ENCODE results near the gene POLA2.
A peak's percentile ranks its signal among the peaks of the same experiment; 100 is the strongest.
"Not testable (repeated sequence)": the region's sequence is repeated elsewhere in the genome, so short reads cannot be mapped to it uniquely, and the experiment has no call there.

POLA2 gene

DNA sequence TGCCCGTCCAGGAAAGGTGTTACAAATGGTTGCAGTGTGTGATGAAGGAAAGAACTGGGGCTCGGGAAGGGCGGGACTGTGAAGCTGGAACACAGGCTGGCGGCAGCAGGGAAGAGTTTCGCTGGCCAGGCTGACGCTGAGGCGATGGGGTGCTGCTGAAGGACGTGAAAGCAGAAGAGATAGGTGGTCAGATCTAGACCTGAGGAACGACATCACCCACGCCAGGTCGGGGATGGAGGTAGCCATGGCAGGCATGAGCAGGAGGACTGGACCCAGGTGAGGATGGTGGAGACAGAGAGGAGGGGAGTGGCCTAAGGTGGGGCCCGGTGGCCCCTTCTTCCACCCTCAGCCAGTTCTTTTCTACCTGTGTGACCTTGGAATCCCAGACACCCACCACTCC is 62.1 kb downstream of the POLA2 start:
- no peak for DNase-seq
- H3K36me3 Mint-ChIP-seq (ENCODE audit: low read depth) = no peaks in the 10 kb centered on the region
- no peak overlapping the region for H3K4me3 Mint-ChIP-seq
- peak overlapping the region; percentile 76 for H3K27ac Mint-ChIP-seq
- no peaks in the 10 kb centered on the region for H3K27me3 Mint-ChIP-seq (ENCODE audit: low read depth, poor library complexity)
- no peaks in the 10 kb centered on the region for H3K9me3 Mint-ChIP-seq
- TF ChIP-seq, protein P1, sequence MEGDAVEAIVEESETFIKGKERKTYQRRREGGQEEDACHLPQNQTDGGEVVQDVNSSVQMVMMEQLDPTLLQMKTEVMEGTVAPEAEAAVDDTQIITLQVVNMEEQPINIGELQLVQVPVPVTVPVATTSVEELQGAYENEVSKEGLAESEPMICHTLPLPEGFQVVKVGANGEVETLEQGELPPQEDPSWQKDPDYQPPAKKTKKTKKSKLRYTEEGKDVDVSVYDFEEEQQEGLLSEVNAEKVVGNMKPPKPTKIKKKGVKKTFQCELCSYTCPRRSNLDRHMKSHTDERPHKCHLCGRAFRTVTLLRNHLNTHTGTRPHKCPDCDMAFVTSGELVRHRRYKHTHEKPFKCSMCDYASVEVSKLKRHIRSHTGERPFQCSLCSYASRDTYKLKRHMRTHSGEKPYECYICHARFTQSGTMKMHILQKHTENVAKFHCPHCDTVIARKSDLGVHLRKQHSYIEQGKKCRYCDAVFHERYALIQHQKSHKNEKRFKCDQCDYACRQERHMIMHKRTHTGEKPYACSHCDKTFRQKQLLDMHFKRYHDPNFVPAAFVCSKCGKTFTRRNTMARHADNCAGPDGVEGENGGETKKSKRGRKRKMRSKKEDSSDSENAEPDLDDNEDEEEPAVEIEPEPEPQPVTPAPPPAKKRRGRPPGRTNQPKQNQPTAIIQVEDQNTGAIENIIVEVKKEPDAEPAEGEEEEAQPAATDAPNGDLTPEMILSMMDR (IDR thresholded peaks at IDR 0.05) = no peak
- no peaks in the 10 kb centered on the region for H3K4me1 Mint-ChIP-seq

DNA sequence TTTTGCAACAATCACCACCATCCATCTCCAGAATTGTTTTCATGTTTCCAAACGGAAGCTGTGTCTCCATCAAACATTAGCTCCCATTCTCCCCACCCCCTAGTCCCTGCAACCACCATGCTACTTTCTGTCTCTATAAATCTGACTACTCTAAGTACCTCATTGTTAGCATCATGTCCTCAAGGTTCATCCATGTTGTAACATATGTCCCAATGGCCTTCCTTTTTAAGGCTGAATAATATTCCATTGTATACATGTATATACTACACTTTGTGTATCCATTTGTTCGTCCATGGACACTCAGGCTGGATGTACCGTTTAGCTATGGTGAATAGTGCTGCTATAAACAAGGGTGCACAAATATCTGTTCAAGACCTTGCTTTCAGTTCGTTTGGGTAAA is 63.7 kb downstream of the POLA2 start:
- peaks cover 6% of the 10 kb centered on the region for H3K4me1 Mint-ChIP-seq
- DNase-seq = no peak
- TF ChIP-seq, protein P1 (IDR thresholded peaks at IDR 0.05) = no peak
- H3K27me3 Mint-ChIP-seq (ENCODE audit: low read depth, poor library complexity) = peaks cover 6% of the 10 kb centered on the region
- no peak overlapping the region for H3K4me3 Mint-ChIP-seq
- no peak overlapping the region for H3K27ac Mint-ChIP-seq
- no peaks in the 10 kb centered on the region for H3K36me3 Mint-ChIP-seq (ENCODE audit: low read depth)
- H3K9me3 Mint-ChIP-seq = no peaks in the 10 kb centered on the region

DNA sequence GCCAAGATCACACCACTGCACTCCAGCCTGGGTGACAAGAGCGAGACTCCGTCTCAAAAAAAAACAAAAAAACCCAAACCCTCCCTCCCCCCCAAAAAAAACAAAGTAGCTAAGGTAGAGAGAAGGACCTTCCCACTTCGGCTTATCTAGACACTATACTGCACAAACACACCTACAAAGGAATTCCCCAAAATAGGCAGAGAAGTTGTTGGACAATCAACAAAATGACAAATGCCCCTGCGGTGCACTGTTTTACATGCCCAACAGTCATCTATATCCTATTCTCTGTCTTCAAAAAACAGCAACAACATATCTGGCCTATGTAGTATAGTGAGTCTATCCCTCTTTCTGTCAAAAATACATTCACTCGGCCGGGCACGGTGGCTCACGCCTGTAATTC is 65.3 kb downstream of the POLA2 start:
- Mint-ChIP-seq H3K36me3 (ENCODE audit: low read depth) (no peaks in the 10 kb centered on the region), H3K4me1 (peaks cover 6% of the 10 kb centered on the region), H3K9me3 (no peaks in the 10 kb centered on the region), H3K4me3 (no peak overlapping the region), H3K27ac (no peak overlapping the region), H3K27me3 (ENCODE audit: low read depth, poor library complexity) (peaks cover 6% of the 10 kb centered on the region)
- TF ChIP-seq, protein P1 (IDR thresholded peaks at IDR 0.05) = no peak
- no peak for DNase-seq

DNA sequence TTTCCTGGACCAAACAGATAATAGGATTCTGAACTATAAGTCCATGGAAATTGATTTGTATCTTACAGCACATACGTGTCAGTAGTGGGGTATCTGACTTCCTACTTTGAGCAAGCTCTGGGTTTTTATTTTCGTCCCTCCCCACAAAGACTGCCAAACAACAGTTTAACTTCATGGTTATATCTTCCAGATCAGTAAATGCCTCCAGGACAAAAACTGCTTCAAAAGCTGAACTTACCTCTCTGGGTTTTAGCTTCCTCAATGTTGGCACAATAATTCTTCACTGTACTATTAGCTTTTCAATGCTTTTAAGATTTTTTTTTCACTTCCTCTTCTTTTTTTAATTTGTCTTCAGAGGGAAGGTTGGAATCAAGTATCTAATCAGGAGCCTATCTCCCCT is 67.7 kb downstream of the POLA2 start:
- Mint-ChIP-seq H3K4me3 (no peak overlapping the region), H3K27me3 (ENCODE audit: low read depth, poor library complexity) (peaks cover 9% of the 10 kb centered on the region), H3K9me3 (no peaks in the 10 kb centered on the region), H3K27ac (no peak overlapping the region), H3K36me3 (ENCODE audit: low read depth) (no peaks in the 10 kb centered on the region), H3K4me1 (peaks cover 8% of the 10 kb centered on the region)
- no peak for DNase-seq
- TF ChIP-seq, protein P1 (IDR thresholded peaks at IDR 0.05) = no peak

DNA sequence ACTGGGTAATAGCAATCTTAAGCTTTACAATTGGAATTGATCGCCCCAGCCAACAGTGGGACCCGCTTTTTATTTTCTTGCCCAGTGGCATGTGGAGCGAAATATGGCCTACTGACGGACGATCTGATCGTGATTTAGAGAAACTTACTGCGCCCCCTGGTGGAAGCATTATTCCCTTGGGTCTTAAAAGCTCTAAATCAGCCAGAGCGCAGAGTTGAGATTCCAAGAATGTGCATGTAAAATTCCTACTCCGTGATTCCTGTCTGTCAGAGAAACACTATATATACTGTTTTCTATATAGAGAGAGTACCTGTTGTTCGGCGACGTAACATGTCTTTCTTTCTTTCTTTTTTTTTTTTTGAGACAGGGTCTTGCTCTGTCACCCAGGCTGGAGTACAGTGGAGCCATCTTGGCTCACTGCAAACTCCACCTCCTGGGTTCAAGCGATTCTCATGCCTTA is 68.2 kb downstream of the POLA2 start:
- TF ChIP-seq, protein P1 (IDR thresholded peaks at IDR 0.05) = peak; percentile 81
- no peaks in the 10 kb centered on the region for H3K36me3 Mint-ChIP-seq (ENCODE audit: low read depth)
- H3K4me1 Mint-ChIP-seq = peaks cover 12% of the 10 kb centered on the region
- no peaks in the 10 kb centered on the region for H3K9me3 Mint-ChIP-seq
- H3K27ac Mint-ChIP-seq = no peak overlapping the region
- no peak overlapping the region for H3K4me3 Mint-ChIP-seq
- H3K27me3 Mint-ChIP-seq (ENCODE audit: low read depth, poor library complexity) = peaks cover 9% of the 10 kb centered on the region
- peak; percentile 90 for DNase-seq

DNA sequence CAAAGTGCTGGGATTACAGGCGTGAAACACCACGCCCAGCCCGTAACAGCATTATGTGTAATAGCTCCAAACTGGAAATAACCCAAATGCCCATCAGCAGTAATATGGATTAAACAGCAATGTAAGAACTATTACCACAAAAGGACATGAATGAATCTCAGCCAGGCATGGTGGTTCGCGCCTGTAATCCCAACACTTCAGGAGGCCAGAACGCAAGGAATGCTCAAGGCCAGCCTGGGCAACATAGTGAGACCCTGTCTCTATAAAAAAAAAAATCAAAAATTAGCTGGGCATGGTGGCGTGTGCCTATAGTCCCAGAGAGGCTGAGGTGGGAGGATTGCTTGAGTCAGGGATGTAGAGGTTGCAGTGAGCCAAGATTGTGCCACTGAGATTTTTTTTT is 68.8 kb downstream of the POLA2 start:
- DNase-seq = no peak
- TF ChIP-seq, protein P1 (IDR thresholded peaks at IDR 0.05) = no peak
- H3K27ac Mint-ChIP-seq = no peak overlapping the region
- H3K9me3 Mint-ChIP-seq = no peaks in the 10 kb centered on the region
- H3K4me1 Mint-ChIP-seq = peaks cover 18% of the 10 kb centered on the region
- peaks cover 9% of the 10 kb centered on the region for H3K27me3 Mint-ChIP-seq (ENCODE audit: low read depth, poor library complexity)
- H3K4me3 Mint-ChIP-seq = no peak overlapping the region
- H3K36me3 Mint-ChIP-seq (ENCODE audit: low read depth) = no peaks in the 10 kb centered on the region

DNA sequence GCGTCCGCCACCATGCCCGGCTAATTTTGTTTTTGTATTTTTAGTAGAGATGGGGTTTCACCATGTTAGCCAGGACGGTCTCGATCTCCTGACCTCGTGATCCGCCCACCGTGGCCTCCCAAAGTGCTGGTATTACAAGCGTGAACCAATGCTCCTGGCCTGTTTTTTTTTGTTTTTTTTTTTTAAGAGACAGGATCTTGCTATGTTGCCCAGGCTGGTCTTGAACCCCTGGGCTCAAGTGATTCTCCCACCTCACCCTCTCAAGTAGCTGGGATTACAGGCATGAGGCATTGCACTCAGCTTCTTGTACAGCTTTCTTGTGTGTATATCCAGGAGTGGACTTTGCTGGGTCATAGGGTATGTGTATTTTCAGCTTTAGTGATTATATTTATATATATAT is 70.8 kb downstream of the POLA2 start:
- H3K4me3 Mint-ChIP-seq; H3K27ac Mint-ChIP-seq; DNase-seq; H3K9me3 Mint-ChIP-seq; H3K36me3 Mint-ChIP-seq (ENCODE audit: low read depth); H3K27me3 Mint-ChIP-seq (ENCODE audit: low read depth, poor library complexity): not testable (repeated sequence)
- peaks cover 21% of the 10 kb centered on the region for H3K4me1 Mint-ChIP-seq
